Mesendoderm (in vitro differentiated cells): Measurements from ENCODE around the gene C1GALT1C1L. TPM values are rescaled to one million over a fixed set of nuclear protein-coding genes. Genes with fewer than 3 reads are reported as not detected.

ENCODE experiments used
- DNase-seq: peaks from one replicate; pipeline ENCODE4 v3.0.0; 2013
- H2AK5ac ChIP-seq: 2 replicates; pipeline ENCODE4 v1.6.1; 2013; ENCODE audit warnings: low read length, inconsistent platforms
- H2BK120ac ChIP-seq: 2 replicates; pipeline ENCODE4 v1.6.1; 2013; ENCODE audit warnings: low read depth, mild to moderate bottlenecking, low read length, moderate library complexity, mixed read lengths
- H2BK15ac ChIP-seq: replicated peaks from 2 replicates; pipeline ENCODE4 v1.6.1; 2013; ENCODE audit warnings: low read depth, mild to moderate bottlenecking, moderate library complexity
- H2BK5ac ChIP-seq: 2 replicates; pipeline ENCODE4 v1.6.1; 2013; ENCODE audit warnings: low read length, inconsistent platforms
- H3K18ac ChIP-seq: 2 replicates; pipeline ENCODE4 v1.6.1; 2013; ENCODE audit warnings: mild to moderate bottlenecking, low read length, mixed read lengths
- H3K23ac ChIP-seq: one replicate; pipeline ENCODE4 v1.6.1; 2013; ENCODE audit warnings: low read length
- H3K27ac ChIP-seq: 2 replicates; pipeline ENCODE4 v1.5.1; 2013; ENCODE audit warnings: low read depth, mild to moderate bottlenecking, inconsistent platforms, low read length, moderate library complexity
- H3K27me3 ChIP-seq: 2 replicates; pipeline ENCODE4 v1.6.1; 2013; ENCODE audit warnings: low read length, control low read depth, mild to moderate bottlenecking, inconsistent platforms; ENCODE audit not compliant: insufficient read depth, poor library complexity
- H3K36me3 ChIP-seq: 2 replicates; pipeline ENCODE4 v1.6.1; 2013; ENCODE audit warnings: low read length, inconsistent platforms; ENCODE audit not compliant: control insufficient read depth, insufficient read depth
- H3K4ac ChIP-seq: one replicate; pipeline ENCODE4 v1.6.1; 2013; ENCODE audit warnings: low read depth, mild to moderate bottlenecking, low read length, moderate library complexity
- H3K4me1 ChIP-seq: 2 replicates; pipeline ENCODE4 v1.6.1; 2013; ENCODE audit warnings: low read depth, low read length, inconsistent platforms; ENCODE audit not compliant: control insufficient read depth
- H3K4me2 ChIP-seq: 2 replicates; pipeline ENCODE4 v1.6.1; 2013; ENCODE audit warnings: low read length
- H3K4me3 ChIP-seq: 2 replicates; pipeline ENCODE4 v1.5.1; 2013; ENCODE audit warnings: mild to moderate bottlenecking, low read length
- H3K56ac ChIP-seq: one replicate; pipeline ENCODE4 v1.6.1; 2013; ENCODE audit warnings: low read length
- H3K79me1 ChIP-seq: 2 replicates; pipeline ENCODE4 v1.6.1; 2013; ENCODE audit warnings: low read length, inconsistent platforms
- H3K79me2 ChIP-seq: 2 replicates; pipeline ENCODE4 v1.6.1; 2013; ENCODE audit warnings: mild to moderate bottlenecking, low read length; ENCODE audit not compliant: control insufficient read depth, insufficient read depth
- H3K9ac ChIP-seq: 2 replicates; pipeline ENCODE4 v1.6.1; 2013; ENCODE audit warnings: low read length, inconsistent platforms
- H4K5ac ChIP-seq: one replicate; pipeline ENCODE4 v1.6.1; 2013; ENCODE audit warnings: low read length
- H4K8ac ChIP-seq: one replicate; pipeline ENCODE4 v1.6.1; 2013; ENCODE audit warnings: low read depth, mild to moderate bottlenecking, control low read depth, low read length, moderate library complexity
- WGBS: extraction: QIAGEN DNeasy Blood & Tissue Kit; methylation state at CpG from one replicate; pipeline ENCODE4 v1.1.7; 2013; ENCODE audit warnings: low lambda C conversion rate, missing lambda C conversion rate; ENCODE audit not compliant: insufficient coverage; ENCODE audit errors: extremely low coverage; 5-methylcytosine and 5-hydroxymethylcytosine counted together
- polyA plus RNA-seq, 2 experiments: library from polyadenylated mRNA; stranded (reverse); fragments of 200-250 nt; gene quantifications; one replicate each; pipeline ENCODE4 v1.2.3, GENCODE V29; 2013

Gene C1GALT1C1L
- polyA plus RNA-seq (2013, experiment 1 of 2) = 0.06 TPM
- 0.07 TPM for polyA plus RNA-seq (2013, experiment 2 of 2)

GRCh38 chr2:43676322-43677050, at the start of gene C1GALT1C1L:
Gene C1GALT1C1L, minus strand, starts transcription at chr2:43676429. Its CDS starts 107 bp downstream, at chr2:43676322.
- no peak within 1 kb of the TSS for H3K27ac ChIP-seq
- no peak within 1 kb of the TSS for H3K18ac ChIP-seq
- no peaks in the 10 kb centered on the region for H3K79me1 ChIP-seq
- H2AK5ac ChIP-seq = no peak within 1 kb of the TSS
- no peak within 1 kb of the TSS for H4K5ac ChIP-seq
- H3K9ac ChIP-seq = no peak within 1 kb of the TSS
- no peak within 1 kb of the TSS for H2BK120ac ChIP-seq
- no peaks in the 10 kb centered on the region for H3K27me3 ChIP-seq
- no peak for DNase-seq
- H3K23ac ChIP-seq = no peak within 1 kb of the TSS
- no peak within 1 kb of the TSS for H2BK5ac ChIP-seq
- H3K56ac ChIP-seq = no peak within 1 kb of the TSS
- H4K8ac ChIP-seq = no peak within 1 kb of the TSS
- no peaks in the 10 kb centered on the region for H3K4me1 ChIP-seq
- H2BK15ac ChIP-seq = no peak within 1 kb of the TSS
- no CpG with 5 or more reads among the region's 27 CpGs for WGBS
- no peak within 1 kb of the TSS for H3K4me3 ChIP-seq
- H3K4ac ChIP-seq = no peak within 1 kb of the TSS
- H3K36me3 ChIP-seq = no peaks in the 10 kb centered on the region
- H3K79me2 ChIP-seq = no peaks in the 10 kb centered on the region
- no peak within 1 kb of the TSS for H3K4me2 ChIP-seq

- no peak overlapping the region for H4K5ac ChIP-seq
- H3K36me3 ChIP-seq = no peaks in the 10 kb centered on the region
- H2AK5ac ChIP-seq = no peak overlapping the region
- H3K56ac ChIP-seq = no peak overlapping the region
- no peaks in the 10 kb centered on the region for H3K4me1 ChIP-seq
- no peaks in the 10 kb centered on the region for H3K27me3 ChIP-seq
- no peak overlapping the region for H3K4ac ChIP-seq
- no peaks in the 10 kb centered on the region for H3K79me2 ChIP-seq
- no peak overlapping the region for H2BK120ac ChIP-seq
- H2BK5ac ChIP-seq = no peak overlapping the region
- no peaks in the 10 kb centered on the region for H3K79me1 ChIP-seq
- H3K4me3 ChIP-seq = no peak overlapping the region
- H3K9ac ChIP-seq = no peak overlapping the region
- H3K4me2 ChIP-seq = no peak overlapping the region
- no peak overlapping the region for H2BK15ac ChIP-seq
- H3K23ac ChIP-seq = no peak overlapping the region
- no peak for DNase-seq
- WGBS = no CpG with 5 or more reads among the region's 3 CpGs
- no peak overlapping the region for H3K18ac ChIP-seq
- no peak overlapping the region for H3K27ac ChIP-seq
- no peak overlapping the region for H4K8ac ChIP-seq
Measured at GRCh38 chr2:43725711-43726246, 49.5 kb upstream of the C1GALT1C1L start.

- no peak overlapping the region for H3K56ac ChIP-seq
- H3K18ac ChIP-seq = no peak overlapping the region
- H3K4me2 ChIP-seq = no peak overlapping the region
- H3K4me1 ChIP-seq = no peaks in the 10 kb centered on the region
- no CpG with 5 or more reads among the region's 4 CpGs for WGBS
- no peak overlapping the region for H3K9ac ChIP-seq
- H3K27me3 ChIP-seq = no peaks in the 10 kb centered on the region
- H2BK120ac ChIP-seq = no peak overlapping the region
- H4K5ac ChIP-seq = no peak overlapping the region
- no peaks in the 10 kb centered on the region for H3K36me3 ChIP-seq
- no peak overlapping the region for H4K8ac ChIP-seq
- H3K23ac ChIP-seq = no peak overlapping the region
- no peak overlapping the region for H2AK5ac ChIP-seq
- peak; percentile 13 for DNase-seq
- no peak overlapping the region for H3K4ac ChIP-seq
- no peak overlapping the region for H3K4me3 ChIP-seq
- no peaks in the 10 kb centered on the region for H3K79me1 ChIP-seq
- H3K79me2 ChIP-seq = no peaks in the 10 kb centered on the region
- H3K27ac ChIP-seq = no peak overlapping the region
- H2BK5ac ChIP-seq = no peak overlapping the region
- no peak overlapping the region for H2BK15ac ChIP-seq
Measured at GRCh38 chr2:43724728-43725526, 48.7 kb upstream of the C1GALT1C1L start.

GRCh38 chr2:43718530-43719124, 42.4 kb upstream of the C1GALT1C1L start:
- H3K79me2 ChIP-seq = no peaks in the 10 kb centered on the region
- H3K56ac ChIP-seq = no peak overlapping the region

GRCh38 chr2:43717322-43717721, 41.1 kb upstream of the C1GALT1C1L start:
- Histone ChIP-seq H3K27ac (no peak overlapping the region), H2AK5ac (no peak overlapping the region), H3K4me2 (no peak overlapping the region), H3K27me3 (no peaks in the 10 kb centered on the region), H3K79me2 (no peaks in the 10 kb centered on the region), H3K18ac (no peak overlapping the region), H3K36me3 (no peaks in the 10 kb centered on the region), H2BK120ac (no peak overlapping the region), H3K4me3 (no peak overlapping the region), H3K4ac (no peak overlapping the region), H3K9ac (no peak overlapping the region), H3K23ac (no peak overlapping the region), H4K8ac (no peak overlapping the region), H3K56ac (no peak overlapping the region), H3K4me1 (peaks cover 4% of the 10 kb centered on the region), H2BK15ac (no peak overlapping the region), H4K5ac (no peak overlapping the region), H3K79me1 (no peaks in the 10 kb centered on the region), H2BK5ac (no peak overlapping the region)
- no peak for DNase-seq

More at GRCh38 chr2:43718530-43719124, 42.4 kb upstream of the C1GALT1C1L start:
- no peaks in the 10 kb centered on the region for H3K79me1 ChIP-seq
- no peaks in the 10 kb centered on the region for H3K36me3 ChIP-seq
- no peak overlapping the region for H4K5ac ChIP-seq
- H3K9ac ChIP-seq = no peak overlapping the region
- WGBS = no CpG with 5 or more reads among the region's 5 CpGs
- H3K27ac ChIP-seq = no peak overlapping the region
- no peak overlapping the region for H2AK5ac ChIP-seq
- no peak overlapping the region for H3K4me2 ChIP-seq
- H3K23ac ChIP-seq = no peak overlapping the region
- no peak overlapping the region for H3K18ac ChIP-seq
- no peak overlapping the region for H2BK5ac ChIP-seq
- no peaks in the 10 kb centered on the region for H3K27me3 ChIP-seq
- no peak overlapping the region for H2BK120ac ChIP-seq
- H3K4ac ChIP-seq = no peak overlapping the region
- peaks cover 4% of the 10 kb centered on the region for H3K4me1 ChIP-seq
- H4K8ac ChIP-seq = no peak overlapping the region
- no peak for DNase-seq
- H3K4me3 ChIP-seq = no peak overlapping the region
- H2BK15ac ChIP-seq = no peak overlapping the region
